H1 (cell line): ENCODE measurements around the gene KCNN4. TPM values are rescaled to one million over a fixed set of nuclear protein-coding genes. Genes with fewer than 3 reads are reported as not detected.

Experiments used
- CBX5 ChIP-seq: fragments of 300-800, 300-1000 bp; sonication (generic); IDR thresholded peaks from 2 replicates; pipeline ENCODE4 v1.7.1; 2016; ENCODE audit warnings: antibody characterized with exemption, low read length, low read depth
- E2F6 ChIP-seq: IDR thresholded peaks from 2 replicates; pipeline ENCODE4 v1.6.1; 2012; ENCODE audit warnings: inconsistent platforms
- KDM5A ChIP-seq: fragments of 200-600 bp; IDR thresholded peaks from 2 replicates; pipeline ENCODE4 v1.7.1; 2012; ENCODE audit warnings: mild to moderate bottlenecking, low read length, inconsistent platforms, mixed read lengths
- SAP30 ChIP-seq: fragments of 300-600 bp; sonication (generic); IDR thresholded peaks from 2 replicates; pipeline ENCODE4 v1.7.1; 2012; ENCODE audit warnings: low read length, moderate library complexity, mild to moderate bottlenecking, inconsistent platforms; ENCODE audit not compliant: insufficient read depth, insufficient replicate concordance
- polyA plus RNA-seq, 7 experiments: library from polyadenylated mRNA; depleted of rRNA in 3 of 7; stranded (reverse) in 5 of 7; unstranded in 2 of 7; fragments of >200 nt in 5 of 7; fragments of 200-250 nt in 2 of 7; gene quantifications; 1 replicate in 5 of 7; 2 replicates in 1 of 7; 4 replicates in 1 of 7; pipeline versions ENCODE4 v1.2.1 to v1.2.3, GENCODE V29; 2011 to 2013; ENCODE audit warnings: missing spikeins in 2 of 7, mixed read lengths in 2 of 7
- total RNA-seq: library from RNA; stranded (reverse); fragmentation: NEBNext Ultra II Directional; extraction: Animal tissue kit (Norgen Biotek cat#: 25700); gene quantifications from 2 replicates; pipeline ENCODE4 v1.2.1, GENCODE V29; 2021

Gene KCNN4
- total and polyA plus RNA-seq, 2 of the 8 experiments (the other 6 are each of a cell fraction or from before 2014, with no cell fraction given) = 0.78 to 1.5 TPM

DNA sequence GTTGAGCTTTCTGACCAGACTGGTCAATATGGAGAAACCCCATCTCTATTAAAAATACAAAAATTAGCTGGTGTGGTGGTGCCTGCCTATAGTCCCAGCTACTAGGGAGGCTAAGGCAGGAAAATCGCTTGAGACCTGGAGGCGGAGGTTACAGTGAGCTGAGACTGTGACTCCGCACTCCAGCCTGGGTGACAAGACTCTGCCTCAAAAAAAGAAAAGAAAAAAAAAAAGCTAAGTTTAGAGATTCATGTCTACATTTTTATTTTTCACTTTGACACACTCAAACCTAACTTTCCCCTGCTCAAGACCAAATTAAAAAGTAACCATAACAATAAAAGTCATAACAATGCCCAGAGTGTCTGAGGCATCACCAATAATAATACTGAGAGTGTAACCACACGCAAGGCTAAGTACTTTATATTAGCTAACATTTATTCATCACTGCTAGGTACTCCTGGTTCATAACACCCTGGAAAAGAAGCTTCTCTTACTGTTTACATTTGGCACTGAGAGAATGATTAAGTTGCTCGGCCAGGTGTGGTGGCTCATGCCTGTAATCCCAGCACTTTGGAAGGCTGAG is 59.2 kb downstream of the KCNN4 start (continued):
- TF ChIP-seq KDM5A = no peak
- TF ChIP-seq SAP30 = no peak
- no peak for TF ChIP-seq CBX5
- no peak for TF ChIP-seq E2F6
